ENCODE data around the gene RANBP9. TPM values are rescaled to one million over a fixed set of nuclear protein-coding genes. Genes with fewer than 3 reads are reported as not detected.

The RANBP9 gene
- polyA plus RNA-seq, 3 donors from 2014 or later, result 2.4 to 5.5 (median 3.8) TPM

GRCh38 chr6:13681305-13682061 is 30.2 kb downstream of the RANBP9 start:
- H3K9me3 Mint-ChIP-seq, result peaks cover 0 to 3% (median 0%) of the 10 kb centered on the region in 6 donors
- peak; percentile 18 to 27 (median 24) for DNase-seq
- H3K36me3 Mint-ChIP-seq, result peaks cover 3 to 6% (median 4%) of the 10 kb centered on the region in 3 donors
- peak overlapping the region; percentile 83 to 93 (median 88) for H3K27ac Mint-ChIP-seq
- peaks cover 0 to 3% (median 0%) of the 10 kb centered on the region in 3 donors for H3K27me3 Mint-ChIP-seq (ENCODE audit: low read depth in 3 of 3)
- peak overlapping the region; percentile 67 to 77 (median 72) for H3K4me3 Mint-ChIP-seq
- H3K4me1 Mint-ChIP-seq, result peaks cover 56 to 74% of the 10 kb centered on the region in 2 donors

GRCh38 chr6:13680448-13680968 is 31.1 kb downstream of the RANBP9 start:
- Mint-ChIP-seq H3K27ac (peak overlapping the region; percentile 51 to 83 (median 82)), H3K4me1 (peaks cover 56 to 82% of the 10 kb centered on the region in 2 donors), H3K4me3 (peak overlapping the region; percentile 44 to 77 (median 72)), H3K27me3 (ENCODE audit: low read depth in 3 of 3) (peaks cover 0 to 3% (median 0%) of the 10 kb centered on the region in 3 donors), H3K9me3 (peaks cover 0 to 3% (median 0%) of the 10 kb centered on the region in 6 donors), H3K36me3 (peaks cover 4 to 6% (median 6%) of the 10 kb centered on the region in 3 donors)
- no peak for DNase-seq

GRCh38 chr6:13679996-13680395 is 31.6 kb downstream of the RANBP9 start:
- H3K4me3 Mint-ChIP-seq, result peak overlapping the region in 1 of 5 donors; percentile 44
- DNase-seq, result no peak
- H3K36me3 Mint-ChIP-seq, result peaks cover 4 to 9% (median 9%) of the 10 kb centered on the region in 3 donors
- H3K9me3 Mint-ChIP-seq, result peaks cover 0 to 4% (median 0%) of the 10 kb centered on the region in 6 donors
- H3K27ac Mint-ChIP-seq, result peak overlapping the region; percentile 28 to 83 (median 70)
- peaks cover 0 to 3% (median 0%) of the 10 kb centered on the region in 3 donors for H3K27me3 Mint-ChIP-seq (ENCODE audit: low read depth in 3 of 3)
- peaks cover 57 to 86% of the 10 kb centered on the region in 2 donors for H3K4me1 Mint-ChIP-seq

- Mint-ChIP-seq H3K27me3 (ENCODE audit: low read depth in 3 of 3) (no peaks in the 10 kb centered on the region), H3K4me1 (peaks cover 56 to 89% of the 10 kb centered on the region in 2 donors), H3K27ac (peak overlapping the region; percentile 2 to 74 (median 14)), H3K9me3 (peaks cover 0 to 8% (median 0%) of the 10 kb centered on the region in 6 donors), H3K36me3 (peaks cover 4 to 13% (median 10%) of the 10 kb centered on the region in 3 donors), H3K4me3 (no peak overlapping the region)
- DNase-seq, result no peak
Observed at GRCh38 chr6:13678255-13678983, 33.2 kb downstream of the RANBP9 start.

- no peak for DNase-seq
- Mint-ChIP-seq H3K4me3 (no peak overlapping the region), H3K36me3 (peaks cover 4 to 13% (median 12%) of the 10 kb centered on the region in 3 donors), H3K9me3 (peaks cover 0 to 8% (median 0%) of the 10 kb centered on the region in 6 donors), H3K27me3 (ENCODE audit: low read depth in 3 of 3) (no peaks in the 10 kb centered on the region), H3K4me1 (peaks cover 60 to 90% of the 10 kb centered on the region in 2 donors), H3K27ac (peak overlapping the region in 1 of 6 donors; percentile 49)
Observed at GRCh38 chr6:13677878-13678254, 33.8 kb downstream of the RANBP9 start.

- Mint-ChIP-seq H3K4me3 (peak overlapping the region in 2 of 5 donors; percentile 5 to 15), H3K36me3 (peaks cover 4 to 13% (median 12%) of the 10 kb centered on the region in 3 donors), H3K27ac (peak overlapping the region in 1 of 6 donors; percentile 17), H3K9me3 (peaks cover 0 to 8% (median 0%) of the 10 kb centered on the region in 6 donors), H3K4me1 (peaks cover 63 to 94% of the 10 kb centered on the region in 2 donors), H3K27me3 (ENCODE audit: low read depth in 3 of 3) (peaks cover 0 to 2% (median 0%) of the 10 kb centered on the region in 3 donors)
- DNase-seq, result no peak
Observed at GRCh38 chr6:13676551-13677156, 35.0 kb downstream of the RANBP9 start.

GRCh38 chr6:13674533-13675190 is 37.0 kb downstream of the RANBP9 start:
- Mint-ChIP-seq H3K4me3 (no peak overlapping the region), H3K27me3 (ENCODE audit: low read depth in 3 of 3) (peaks cover 0 to 2% (median 0%) of the 10 kb centered on the region in 3 donors), H3K27ac (peak overlapping the region in 4 of 6 donors; percentile 5 to 36 (median 19)), H3K36me3 (peaks cover 4 to 12% (median 7%) of the 10 kb centered on the region in 3 donors), H3K4me1 (peaks cover 58 to 91% of the 10 kb centered on the region in 2 donors), H3K9me3 (peaks cover 0 to 8% (median 0%) of the 10 kb centered on the region in 6 donors)
- no peak for DNase-seq

- DNase-seq, result no peak
- Mint-ChIP-seq H3K27me3 (ENCODE audit: low read depth in 3 of 3) (peaks cover 0 to 2% (median 0%) of the 10 kb centered on the region in 3 donors), H3K27ac (peak overlapping the region in 2 of 6 donors; percentile 33 to 37), H3K9me3 (peaks cover 0 to 8% (median 0%) of the 10 kb centered on the region in 6 donors), H3K4me3 (no peak overlapping the region), H3K4me1 (peaks cover 64 to 93% of the 10 kb centered on the region in 2 donors), H3K36me3 (peaks cover 4 to 12% (median 6%) of the 10 kb centered on the region in 3 donors)
Observed at GRCh38 chr6:13673825-13674444, 37.7 kb downstream of the RANBP9 start.

- Mint-ChIP-seq H3K4me3 (no peak overlapping the region), H3K27me3 (ENCODE audit: low read depth in 3 of 3) (peaks cover 0 to 3% (median 2%) of the 10 kb centered on the region in 3 donors), H3K36me3 (peaks cover 4 to 12% (median 6%) of the 10 kb centered on the region in 3 donors), H3K4me1 (peaks cover 65 to 93% of the 10 kb centered on the region in 2 donors), H3K27ac (peak overlapping the region in 5 of 6 donors; percentile 18 to 71 (median 65)), H3K9me3 (peaks cover 0 to 8% (median 0%) of the 10 kb centered on the region in 6 donors)
- no peak for DNase-seq
Observed at GRCh38 chr6:13673368-13673767, 38.3 kb downstream of the RANBP9 start.

- Mint-ChIP-seq H3K27ac (peak overlapping the region in 5 of 6 donors; percentile 15 to 66 (median 65)), H3K27me3 (ENCODE audit: low read depth in 3 of 3) (peaks cover 0 to 3% (median 2%) of the 10 kb centered on the region in 3 donors), H3K9me3 (peaks cover 0 to 8% (median 0%) of the 10 kb centered on the region in 6 donors), H3K36me3 (peaks cover 4 to 12% (median 6%) of the 10 kb centered on the region in 3 donors), H3K4me1 (peaks cover 69 to 94% of the 10 kb centered on the region in 2 donors), H3K4me3 (no peak overlapping the region)
- DNase-seq, result no peak
Observed at GRCh38 chr6:13672904-13673303, 38.7 kb downstream of the RANBP9 start.

- no peak overlapping the region for H3K27ac Mint-ChIP-seq
Observed at GRCh38 chr6:13671548-13672127, 40.0 kb downstream of the RANBP9 start.

GRCh38 chr6:13669476-13669875 is 42.2 kb downstream of the RANBP9 start:
- H3K4me1 Mint-ChIP-seq, result peaks cover 83 to 97% of the 10 kb centered on the region in 2 donors
- DNase-seq, result no peak
- peaks cover 0 to 3% (median 0%) of the 10 kb centered on the region in 3 donors for H3K36me3 Mint-ChIP-seq
- H3K4me3 Mint-ChIP-seq, result peak overlapping the region in 4 of 5 donors; percentile 18 to 71 (median 50)
- H3K27ac Mint-ChIP-seq, result peak overlapping the region in 5 of 6 donors; percentile 8 to 67 (median 14)
- H3K27me3 Mint-ChIP-seq (ENCODE audit: low read depth in 3 of 3), result peaks cover 0 to 3% (median 2%) of the 10 kb centered on the region in 3 donors
- H3K9me3 Mint-ChIP-seq, result peaks cover 0 to 4% (median 0%) of the 10 kb centered on the region in 6 donors

More at GRCh38 chr6:13671548-13672127, 40.0 kb downstream of the RANBP9 start:
- no peak for DNase-seq
- Mint-ChIP-seq H3K4me3 (no peak overlapping the region), H3K36me3 (peaks cover 1 to 10% (median 6%) of the 10 kb centered on the region in 3 donors), H3K4me1 (peaks cover 74 to 96% of the 10 kb centered on the region in 2 donors), H3K9me3 (peaks cover 0 to 7% (median 0%) of the 10 kb centered on the region in 6 donors), H3K27me3 (ENCODE audit: low read depth in 3 of 3) (peaks cover 0 to 3% (median 2%) of the 10 kb centered on the region in 3 donors)

Data from immature natural killer cell (primary cell).